Glomerular visceral epithelial cell (primary cell): ENCODE data around the gene TOM1L1.

Experiments used
- DNase-seq: peaks from one replicate; pipeline ENCODE4 v3.0.0-alpha.2; 2016; ENCODE audit errors: extremely low spot score

Gene TOM1L1

GRCh38 chr17:54947396-54947795 is 46.7 kb downstream of the TOM1L1 start:
- DNase-seq, result no peak

- peak; percentile 97 for DNase-seq
These were observed 47.7 kb downstream of the TOM1L1 start for GRCh38 chr17:54948380-54948779.

- DNase-seq, result no peak
These were observed 49.5 kb downstream of the TOM1L1 start for GRCh38 chr17:54950116-54950515.

DNA sequence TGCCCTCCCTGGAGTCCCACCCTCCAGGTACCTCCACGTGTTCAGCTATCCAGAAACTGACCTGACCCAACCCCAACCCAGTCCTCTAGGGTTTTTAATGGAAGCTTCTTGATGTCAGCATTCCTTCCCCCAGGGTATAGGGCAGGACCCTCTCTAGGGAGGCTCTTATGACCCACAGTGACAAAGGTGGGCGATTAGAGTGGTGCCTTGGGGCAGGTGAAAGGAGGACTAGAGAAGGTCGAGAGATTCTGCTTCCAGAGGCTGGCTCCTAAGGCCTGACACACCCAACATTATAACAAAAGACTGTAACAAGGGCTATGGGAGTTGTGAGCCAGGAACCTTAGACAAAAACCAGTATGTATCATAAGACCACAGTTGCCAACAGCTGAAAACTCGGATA is 50.6 kb downstream of the TOM1L1 start:
- DNase-seq, result no peak

DNA sequence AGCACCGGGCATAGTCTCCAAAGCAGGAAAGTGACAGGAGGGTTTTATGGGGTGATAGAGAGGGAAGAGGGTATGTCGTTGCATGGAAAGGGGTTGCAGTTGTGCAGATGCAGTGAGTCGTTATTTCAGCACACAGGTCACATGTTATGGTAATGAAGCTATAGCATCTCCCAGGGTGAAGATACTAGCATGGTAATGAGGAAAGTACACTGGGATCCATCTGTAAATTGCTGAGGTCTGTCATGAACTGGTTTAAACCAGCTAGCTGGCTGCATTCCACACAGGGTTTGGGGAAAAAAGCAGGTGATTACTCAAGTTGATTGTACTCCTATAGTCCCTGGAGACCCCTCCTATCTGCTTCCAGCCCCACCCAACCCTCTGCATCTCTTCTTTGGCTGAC is 56.1 kb downstream of the TOM1L1 start:
- DNase-seq, result no peak

DNA sequence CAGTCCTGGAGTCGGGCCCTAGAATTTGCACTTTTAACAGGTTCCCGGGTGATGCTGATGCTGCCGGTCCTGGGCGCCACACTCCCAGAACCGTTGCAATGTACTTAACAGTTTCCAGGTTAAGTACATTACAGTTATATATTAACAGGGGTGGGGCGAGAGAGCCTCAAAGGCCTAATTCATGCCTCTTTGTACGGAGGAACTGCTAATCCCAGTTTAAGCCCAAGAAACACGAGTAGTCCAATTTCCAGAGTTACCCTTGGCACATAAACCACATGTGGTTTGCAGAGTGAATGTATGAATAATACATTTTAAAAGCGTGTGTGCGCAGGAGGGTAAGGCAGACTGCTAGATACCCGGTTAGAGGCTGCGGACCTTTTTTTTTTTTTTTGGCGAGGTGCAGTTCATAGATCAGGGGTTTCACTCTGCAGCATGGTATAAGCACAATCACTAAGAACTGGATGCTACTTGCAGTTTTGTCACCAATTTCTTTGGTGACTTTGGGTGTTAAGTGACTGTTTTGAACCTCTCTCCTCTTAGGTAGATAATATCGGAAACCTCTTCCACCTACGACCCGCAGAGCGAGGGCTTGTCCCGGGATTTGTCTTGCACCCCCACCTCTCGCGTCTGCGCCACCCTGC is 67.1 kb downstream of the TOM1L1 start:
- DNase-seq, result peak; percentile 68

DNA sequence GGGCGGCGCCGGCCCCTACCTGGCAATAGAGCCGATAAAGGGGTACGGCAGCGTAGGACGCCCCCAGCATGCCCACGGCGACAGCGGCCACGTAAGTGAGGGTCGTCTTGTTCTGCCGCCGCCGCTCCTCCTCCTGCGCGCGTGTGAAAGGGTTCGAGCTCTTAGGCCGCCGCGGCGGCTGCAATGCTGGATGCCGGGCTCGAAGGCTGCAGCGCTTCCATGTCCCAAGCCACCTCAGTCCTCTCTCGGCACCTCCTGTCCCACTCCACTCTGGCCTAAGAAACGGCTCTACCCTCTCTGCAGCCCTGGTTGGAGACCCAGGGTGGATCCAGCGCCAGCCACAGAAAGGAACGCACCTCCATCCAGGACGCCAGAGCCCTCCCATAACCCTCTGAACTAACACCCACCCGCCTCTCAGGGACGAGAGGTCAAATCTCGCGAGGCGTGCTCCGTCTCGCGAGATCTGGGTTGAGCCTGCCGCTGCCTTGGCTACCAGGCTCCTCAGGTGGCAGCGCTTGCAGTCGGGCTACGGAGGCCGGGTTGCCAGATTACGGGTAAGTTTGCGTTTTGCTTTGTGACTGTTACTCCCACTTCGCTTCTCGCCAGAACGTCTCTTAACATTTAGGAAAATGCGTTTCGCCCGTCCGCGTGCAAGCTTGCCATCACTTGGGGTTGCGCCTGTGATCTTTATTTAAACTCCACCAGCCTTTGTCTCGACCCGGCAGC is 67.8 kb downstream of the TOM1L1 start, which contains the start of the genes COX11 and STXBP4:
TSS of gene COX11 (minus strand) at position 393 of the 726 bp plus-strand sequence. CDS start at position 385, 8 bp downstream.
TSS of gene STXBP4 (plus strand) at position 504 of the 726 bp plus-strand sequence. CDS start 17,455 bp downstream, outside the sequence.
- DNase-seq, result peak; percentile 97

- DNase-seq, result no peak
These were observed 68.3 kb downstream of the TOM1L1 start for GRCh38 chr17:54968988-54969332.

GRCh38 chr17:54969658-54970572 is 69.3 kb downstream of the TOM1L1 start:
- DNase-seq, result no peak

GRCh38 chr17:54971147-54971546 is 70.5 kb downstream of the TOM1L1 start:
- DNase-seq, result peak; percentile 17

GRCh38 chr17:54971901-54972300 is 71.2 kb downstream of the TOM1L1 start:
- no peak for DNase-seq

- DNase-seq, result no peak
These were observed 71.9 kb downstream of the TOM1L1 start for GRCh38 chr17:54972406-54973138.

DNA sequence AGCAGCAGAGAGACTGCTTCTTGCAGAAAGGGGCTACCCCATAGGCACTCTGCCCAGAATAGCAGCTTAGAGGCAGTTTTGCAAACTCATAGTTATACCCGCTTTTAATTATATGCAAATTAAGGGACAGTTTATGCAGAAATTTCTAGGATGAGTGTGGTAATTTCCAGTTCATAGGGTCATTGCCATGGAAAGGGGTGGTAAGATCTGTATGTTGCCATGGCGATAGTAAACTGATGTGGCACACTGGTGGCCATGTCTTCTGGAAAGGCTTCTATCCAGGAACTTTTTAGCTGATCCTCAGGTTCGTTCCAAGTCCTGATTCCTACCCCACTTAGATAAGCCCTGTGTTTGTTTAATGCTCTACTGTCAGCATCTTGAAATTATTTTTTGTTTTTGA is 74.1 kb downstream of the TOM1L1 start:
- no peak for DNase-seq

DNA sequence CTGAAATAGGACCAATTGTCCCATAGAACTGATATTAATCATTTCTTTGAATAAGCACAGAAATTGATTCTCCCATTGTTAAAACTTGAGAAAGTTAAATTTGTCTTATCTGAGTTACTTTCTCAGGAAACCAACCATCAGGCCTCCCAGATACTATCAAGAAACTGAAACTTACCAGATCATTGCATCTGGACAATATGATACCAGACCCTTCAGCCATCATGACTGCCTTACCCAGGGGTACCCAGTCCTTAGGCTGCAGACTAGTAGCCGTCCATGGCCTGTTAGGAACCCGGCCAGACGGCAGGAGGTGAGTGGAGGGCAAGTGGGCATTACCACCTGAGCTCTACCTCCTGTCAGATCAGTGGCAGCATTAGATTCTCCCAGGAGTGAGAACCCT is 75.7 kb downstream of the TOM1L1 start:
- DNase-seq, result no peak

GRCh38 chr17:54977744-54978143 is 77.1 kb downstream of the TOM1L1 start:
- no peak for DNase-seq

GRCh38 chr17:54979657-54980056 is 79.0 kb downstream of the TOM1L1 start:
- DNase-seq, result no peak

DNA sequence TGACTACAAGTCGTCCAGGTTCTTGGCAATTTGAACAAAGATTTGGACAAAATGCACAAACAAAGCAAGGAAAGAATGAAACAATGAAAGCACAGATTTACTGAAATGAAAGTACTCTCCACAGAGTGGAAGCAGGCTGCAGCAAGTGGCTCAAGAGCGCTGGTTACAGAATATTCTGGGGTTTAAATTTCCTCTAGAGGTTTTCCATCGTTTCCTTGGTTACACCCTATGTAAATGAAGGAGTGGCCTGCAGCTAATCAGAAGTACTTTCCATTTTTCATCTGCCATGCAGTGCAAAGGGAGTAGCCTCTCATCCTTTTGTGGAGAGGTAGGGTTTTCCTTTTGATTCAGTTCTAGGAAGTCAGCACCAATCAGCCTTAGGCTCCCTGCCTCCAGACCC is 79.7 kb downstream of the TOM1L1 start:
- DNase-seq, result no peak

GRCh38 chr17:54982399-54982798 is 81.7 kb downstream of the TOM1L1 start:
- peak; percentile 6 for DNase-seq

DNA sequence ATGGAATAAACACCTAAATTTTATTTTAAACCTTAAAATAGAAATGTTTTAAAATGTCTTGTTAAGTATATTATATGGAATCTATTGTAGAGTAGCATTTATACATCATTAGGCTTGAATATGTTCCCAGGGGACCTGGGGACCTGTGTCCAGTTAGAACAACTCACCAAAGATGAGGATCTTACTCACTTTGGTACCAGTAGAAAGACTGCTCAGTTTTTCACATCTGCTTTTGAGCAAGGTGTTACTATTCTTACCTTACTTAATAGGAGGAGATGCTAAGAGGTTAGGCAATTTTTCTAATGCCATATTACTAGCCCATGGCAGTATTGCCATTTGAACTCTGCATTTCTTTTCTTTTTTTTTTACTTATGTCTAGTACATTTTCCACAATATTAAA is 82.6 kb downstream of the TOM1L1 start:
- DNase-seq, result no peak

DNA sequence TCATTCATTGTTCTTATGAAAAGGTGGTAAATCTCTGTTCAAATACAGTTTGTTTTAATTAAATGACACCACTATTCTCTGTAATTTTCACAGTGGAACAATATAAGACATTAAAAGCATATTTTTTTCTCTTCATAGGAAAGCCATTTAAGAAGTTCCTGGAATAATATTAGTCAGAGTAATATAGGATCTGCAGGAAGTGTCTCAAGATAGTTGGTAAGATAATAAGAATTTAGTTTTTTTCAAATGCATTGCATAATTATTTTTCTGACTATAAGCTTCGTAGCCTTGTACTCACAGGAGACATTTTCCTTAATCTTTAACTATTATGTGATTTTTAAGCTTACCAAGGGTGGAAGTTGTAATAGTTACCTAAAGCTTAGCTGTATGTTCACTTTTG is 84.8 kb downstream of the TOM1L1 start:
- no peak for DNase-seq

- no peak for DNase-seq
These were observed 89.5 kb downstream of the TOM1L1 start for GRCh38 chr17:54990118-54990517.

- DNase-seq, result no peak
These were observed 90.9 kb downstream of the TOM1L1 start for GRCh38 chr17:54991567-54991966.
